ENCODE data around the gene ZNF260.

The ZNF260 gene

DNA sequence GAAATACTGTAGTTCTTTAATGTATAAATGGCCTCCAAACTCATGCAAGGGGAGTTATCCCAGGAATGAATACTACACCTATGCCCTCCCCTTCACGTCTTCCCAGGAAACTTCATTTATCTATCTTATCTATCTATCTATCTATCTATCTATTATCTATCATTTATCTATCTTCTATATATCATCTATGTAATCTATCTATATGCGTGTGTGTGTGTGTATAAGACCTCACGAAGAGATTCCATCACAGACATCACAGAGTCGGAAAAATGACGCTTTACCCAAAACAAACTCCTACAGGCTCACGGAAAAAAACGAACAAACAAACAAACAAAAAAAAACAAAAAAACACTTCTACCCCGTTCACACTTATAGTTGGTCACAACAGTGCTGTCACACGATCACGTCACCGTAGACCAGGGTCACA lies 44.5 kb upstream of the ZNF260 start:
- Mint-ChIP-seq H3K4me3 (peak overlapping the region; percentile 92), H3K36me3 (ENCODE audit: low read depth) (peaks cover 93% of the 10 kb centered on the region), H3K27ac (peak overlapping the region; percentile 96), H3K9me3 (peaks cover 94% of the 10 kb centered on the region), H3K4me1 (peaks cover 33% of the 10 kb centered on the region), H3K27me3 (ENCODE audit: low read depth, poor library complexity) (no peaks in the 10 kb centered on the region)
- TF ChIP-seq, protein P1, sequence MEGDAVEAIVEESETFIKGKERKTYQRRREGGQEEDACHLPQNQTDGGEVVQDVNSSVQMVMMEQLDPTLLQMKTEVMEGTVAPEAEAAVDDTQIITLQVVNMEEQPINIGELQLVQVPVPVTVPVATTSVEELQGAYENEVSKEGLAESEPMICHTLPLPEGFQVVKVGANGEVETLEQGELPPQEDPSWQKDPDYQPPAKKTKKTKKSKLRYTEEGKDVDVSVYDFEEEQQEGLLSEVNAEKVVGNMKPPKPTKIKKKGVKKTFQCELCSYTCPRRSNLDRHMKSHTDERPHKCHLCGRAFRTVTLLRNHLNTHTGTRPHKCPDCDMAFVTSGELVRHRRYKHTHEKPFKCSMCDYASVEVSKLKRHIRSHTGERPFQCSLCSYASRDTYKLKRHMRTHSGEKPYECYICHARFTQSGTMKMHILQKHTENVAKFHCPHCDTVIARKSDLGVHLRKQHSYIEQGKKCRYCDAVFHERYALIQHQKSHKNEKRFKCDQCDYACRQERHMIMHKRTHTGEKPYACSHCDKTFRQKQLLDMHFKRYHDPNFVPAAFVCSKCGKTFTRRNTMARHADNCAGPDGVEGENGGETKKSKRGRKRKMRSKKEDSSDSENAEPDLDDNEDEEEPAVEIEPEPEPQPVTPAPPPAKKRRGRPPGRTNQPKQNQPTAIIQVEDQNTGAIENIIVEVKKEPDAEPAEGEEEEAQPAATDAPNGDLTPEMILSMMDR (IDR thresholded peaks at IDR 0.05): no peak
- no peak for DNase-seq

DNA sequence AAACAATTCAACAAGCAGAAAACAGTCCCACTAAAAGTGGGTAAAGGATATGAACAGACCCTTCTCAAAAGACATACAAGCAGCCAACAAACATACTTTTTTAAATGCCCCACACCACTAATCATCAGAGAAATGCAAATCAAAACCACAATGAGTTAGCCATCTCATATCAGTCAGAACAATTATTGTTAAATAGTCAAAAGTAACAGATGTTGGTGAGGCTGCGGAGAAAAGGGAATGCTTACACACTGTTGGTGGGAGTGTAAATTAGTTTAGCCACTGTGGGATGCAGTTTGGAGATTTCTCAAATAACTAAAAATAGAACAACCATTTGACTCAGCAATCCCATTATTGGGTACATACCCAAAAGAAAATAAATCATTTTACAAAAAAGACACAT lies 36.3 kb upstream of the ZNF260 start:
- Mint-ChIP-seq H3K4me1 (no peaks in the 10 kb centered on the region), H3K4me3 (no peak overlapping the region), H3K27ac (no peak overlapping the region), H3K36me3 (ENCODE audit: low read depth) (peaks cover 100% of the 10 kb centered on the region), H3K9me3 (peaks cover 99% of the 10 kb centered on the region), H3K27me3 (ENCODE audit: low read depth, poor library complexity) (peaks cover 6% of the 10 kb centered on the region)
- TF ChIP-seq, protein P1 (IDR thresholded peaks at IDR 0.05): no peak
- DNase-seq: no peak

GRCh38 chr19:36547001-36547732 lies 19.1 kb upstream of the ZNF260 start:
- H3K4me1 Mint-ChIP-seq: no peaks in the 10 kb centered on the region
- no peaks in the 10 kb centered on the region for H3K27me3 Mint-ChIP-seq (ENCODE audit: low read depth, poor library complexity)
- no peak overlapping the region for H3K4me3 Mint-ChIP-seq
- TF ChIP-seq, protein P1 (IDR thresholded peaks at IDR 0.05): no peak
- no peak for DNase-seq
- peaks cover 100% of the 10 kb centered on the region for H3K9me3 Mint-ChIP-seq
- H3K27ac Mint-ChIP-seq: no peak overlapping the region
- peaks cover 100% of the 10 kb centered on the region for H3K36me3 Mint-ChIP-seq (ENCODE audit: low read depth)

DNA sequence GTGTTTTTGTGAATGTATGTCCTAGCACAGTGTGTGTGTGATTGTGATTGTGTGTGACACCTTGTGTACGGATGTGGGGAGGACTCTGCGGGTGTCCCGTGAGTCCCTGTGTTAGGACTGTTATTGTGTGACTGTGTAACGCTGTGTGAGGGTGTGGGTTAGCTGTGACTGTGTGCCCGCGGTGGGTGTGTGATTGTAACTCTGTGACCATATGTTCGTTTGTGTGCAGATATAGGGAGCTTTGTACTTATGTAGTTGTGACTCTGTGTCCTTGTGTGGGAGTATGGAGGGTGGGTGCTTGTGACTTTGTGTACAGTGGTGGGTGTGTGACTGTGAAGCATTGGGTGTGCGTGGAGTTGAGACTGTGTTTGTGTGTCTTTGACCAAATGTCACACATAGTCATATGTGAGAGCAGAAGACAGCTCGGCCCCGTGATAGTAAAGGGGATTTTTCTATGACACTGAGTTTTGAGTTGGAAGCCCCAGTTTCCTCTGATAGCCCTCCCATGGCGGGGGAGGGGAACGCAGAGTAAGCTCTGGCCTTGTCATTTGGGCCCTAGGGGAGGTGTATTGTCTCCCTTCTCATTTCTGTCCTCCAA lies 949 bp upstream of the ZNF260 start:
- Mint-ChIP-seq H3K9me3 (peaks cover 92% of the 10 kb centered on the region), H3K4me3 (peak overlapping the region; percentile 97), H3K27me3 (ENCODE audit: low read depth, poor library complexity) (peaks cover 13% of the 10 kb centered on the region), H3K27ac (peak overlapping the region; percentile 100), H3K4me1 (peaks cover 15% of the 10 kb centered on the region), H3K36me3 (ENCODE audit: low read depth) (peaks cover 93% of the 10 kb centered on the region)
- TF ChIP-seq, protein P1 (IDR thresholded peaks at IDR 0.05): no peak
- peak; percentile 4 for DNase-seq

DNA sequence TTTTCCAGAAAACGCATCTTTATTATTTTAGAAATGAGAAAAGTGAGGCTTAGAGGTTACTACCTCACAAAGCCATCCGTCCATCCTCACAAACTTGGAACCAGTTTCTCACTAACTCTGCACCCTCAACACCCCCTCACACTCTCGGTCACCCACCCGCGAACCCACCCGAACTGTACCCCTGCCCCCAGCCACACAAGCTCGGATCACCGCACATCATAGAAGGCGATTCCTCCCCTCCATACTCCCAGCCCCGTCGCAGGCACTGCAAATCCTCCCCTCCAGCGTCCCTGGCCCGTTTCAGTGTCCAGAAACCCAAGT lies 238 bp downstream of the ZNF260 start:
- Mint-ChIP-seq H3K9me3 (peaks cover 92% of the 10 kb centered on the region), H3K4me1 (peaks cover 15% of the 10 kb centered on the region), H3K36me3 (ENCODE audit: low read depth) (peaks cover 93% of the 10 kb centered on the region)

More for the DNA sequence above, 238 bp downstream of the ZNF260 start:
- H3K27ac Mint-ChIP-seq: peak overlapping the region; percentile 100
- H3K27me3 Mint-ChIP-seq (ENCODE audit: low read depth, poor library complexity): peaks cover 13% of the 10 kb centered on the region
- no peak for DNase-seq
- peak overlapping the region; percentile 97 for H3K4me3 Mint-ChIP-seq
- TF ChIP-seq, protein P1 (IDR thresholded peaks at IDR 0.05): no peak
